Activated CD4-positive, alpha-beta memory T cell treated with anti-CD3 and anti-CD28 coated beads for 36 hours (primary cell): ENCODE data around the gene POMP. TPM values are rescaled to one million over a fixed set of nuclear protein-coding genes. Genes with fewer than 3 reads are reported as not detected.

Source experiments
- CTCF ChIA-PET: fragments of 350-600 bp; sonication (Branson Sonifier 250); formaldehyde crosslinking; loops from one replicate; lab custom pipeline; 2021; ENCODE audit warnings: antibody characterized with exemption, inconsistent platforms; lab: Charles Lee
- POLR2A ChIA-PET: fragments of 350-600 bp; sonication (Branson Sonifier 250); formaldehyde crosslinking; loops from one replicate; lab custom pipeline; 2021; ENCODE audit warnings: antibody characterized with exemption; lab: Charles Lee
- DNase-seq: peaks from one replicate; pipeline ENCODE4 v3.0.0-alpha.2; 2020
- H3K27ac Mint-ChIP-seq: one replicate; pipeline ENCODE4 v1.8.0; 2021; ENCODE audit warnings: mixed read lengths
- H3K27me3 Mint-ChIP-seq: one replicate; pipeline ENCODE4 v1.8.0; 2021; ENCODE audit warnings: mixed read lengths
- H3K36me3 Mint-ChIP-seq: one replicate; pipeline ENCODE4 v1.8.0; 2021; ENCODE audit warnings: mixed read lengths
- H3K4me1 Mint-ChIP-seq: one replicate; pipeline ENCODE4 v1.8.0; 2021; ENCODE audit warnings: low read depth, mixed read lengths
- H3K4me3 Mint-ChIP-seq: one replicate; pipeline ENCODE4 v1.8.0; 2021; ENCODE audit warnings: mild to moderate bottlenecking, mixed read lengths
- H3K9me3 Mint-ChIP-seq: one replicate; pipeline ENCODE4 v1.8.0; 2021; ENCODE audit warnings: mixed read lengths
- intact Hi-C: fragments of 100-400 bp; cut with micrococcal nuclease; formaldehyde crosslinking; loops from one replicate; pipeline ENCODE4 v1.15.1; 2023
- total RNA-seq, 2 experiments: library from RNA; stranded (reverse); gene quantifications; one replicate each; pipeline ENCODE4 v1.2.3, GENCODE V29; 2021

Gene POMP
- total RNA-seq, 2 experiments from 2014 or later, result 123 to 125 TPM

DNA sequence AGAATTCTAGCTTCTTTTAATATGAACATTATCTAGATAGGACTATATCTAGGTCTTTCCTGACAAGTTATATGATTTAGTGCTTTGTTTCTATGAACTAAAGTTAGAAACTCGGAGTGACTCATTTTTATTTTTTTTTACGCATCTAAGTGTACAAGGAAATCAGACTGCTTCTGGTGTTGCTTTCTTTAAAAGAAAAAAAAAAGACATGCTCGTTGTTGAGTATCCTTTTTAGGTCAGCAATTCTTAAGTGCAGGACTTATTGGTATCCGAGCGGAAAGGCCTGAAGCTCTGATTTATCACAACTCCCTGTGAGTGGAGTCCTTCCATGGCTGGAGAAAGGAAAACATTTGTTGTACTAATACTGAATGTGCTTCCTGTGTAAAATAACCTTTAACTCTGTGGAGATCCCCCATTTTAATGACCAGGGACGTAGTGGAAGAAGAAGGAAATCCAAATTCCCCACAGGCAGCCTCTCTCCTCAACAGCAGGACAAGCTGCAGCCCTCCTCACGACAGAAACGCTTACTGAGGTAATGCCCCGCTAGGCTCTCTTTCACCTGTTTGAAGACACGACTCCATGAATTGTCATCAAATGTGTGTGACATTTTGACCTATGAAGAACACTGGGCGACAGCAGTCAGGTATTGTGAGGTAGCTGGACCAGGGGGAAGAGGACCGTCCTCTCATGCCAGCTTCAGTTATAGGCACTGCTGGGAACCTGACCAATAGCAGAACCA lies 17.9 kb upstream of the POMP start:
- Mint-ChIP-seq H3K4me1 (peaks cover 6% of the 10 kb centered on the region), H3K27me3 (peaks cover 15% of the 10 kb centered on the region)

DNA sequence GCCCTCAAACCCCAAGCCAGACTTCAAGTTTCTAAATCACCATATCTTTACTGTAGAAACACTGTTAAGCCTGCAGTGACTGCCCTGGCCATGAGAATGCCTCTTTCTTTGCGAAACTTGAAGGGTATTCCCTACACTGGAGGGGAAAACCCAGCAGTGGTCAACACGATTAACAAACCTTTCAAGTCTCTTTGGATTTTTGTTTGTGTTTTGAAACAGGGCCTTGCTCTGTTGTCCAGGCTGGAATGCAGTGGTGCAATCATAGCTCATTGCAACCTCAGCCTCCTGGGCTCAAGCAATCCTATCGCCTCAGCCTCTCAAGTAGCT lies 17.4 kb upstream of the POMP start:
- H3K4me3 Mint-ChIP-seq, result no peak overlapping the region
- intact Hi-C loops, result no loop called here
- ChIA-PET POLR2A (no interaction called here), CTCF (interaction anchor here (1.2 kb wide), 1 partner anchor 15 kb away, joined by 3 read pairs; no protein-coding TSS in a partner anchor)
- H3K27me3 Mint-ChIP-seq, result peaks cover 13% of the 10 kb centered on the region
- no peak for DNase-seq
- no peak overlapping the region for H3K27ac Mint-ChIP-seq
- H3K4me1 Mint-ChIP-seq, result peaks cover 5% of the 10 kb centered on the region
- no peaks in the 10 kb centered on the region for H3K36me3 Mint-ChIP-seq
- H3K9me3 Mint-ChIP-seq, result no peaks in the 10 kb centered on the region

More for the DNA sequence above, 17.9 kb upstream of the POMP start:
- no peaks in the 10 kb centered on the region for H3K9me3 Mint-ChIP-seq
- DNase-seq, result no peak
- CTCF ChIA-PET, result interaction anchor here (1.1 to 1.2 kb wide), 2 partner anchors 15 to 312 kb away, joined by 3 to 4 read pairs; no protein-coding TSS in a partner anchor
- intact Hi-C loops, result no loop called here
- POLR2A ChIA-PET, result no interaction called here
- no peaks in the 10 kb centered on the region for H3K36me3 Mint-ChIP-seq
- no peak overlapping the region for H3K27ac Mint-ChIP-seq
- no peak overlapping the region for H3K4me3 Mint-ChIP-seq

DNA sequence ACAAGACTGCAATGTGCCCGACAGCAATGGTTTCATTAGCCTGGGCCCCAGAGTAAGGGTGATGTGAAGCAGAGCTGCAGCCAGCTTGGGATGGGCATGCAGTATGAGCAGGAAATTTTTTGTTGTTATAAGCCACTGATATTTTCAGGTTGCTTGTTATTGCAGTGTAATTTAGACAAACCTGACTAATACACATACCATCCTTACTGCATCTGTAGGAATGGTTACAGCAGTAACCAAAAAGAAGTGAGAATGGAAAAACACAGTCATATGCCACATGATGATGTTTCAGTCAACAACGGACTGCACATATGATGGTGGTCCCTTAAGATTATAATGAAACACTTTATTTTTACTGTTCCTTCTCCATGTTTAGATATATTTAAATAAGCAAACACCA lies 8.6 kb upstream of the POMP start:
- no peaks in the 10 kb centered on the region for H3K27me3 Mint-ChIP-seq
- H3K9me3 Mint-ChIP-seq, result no peaks in the 10 kb centered on the region
- intact Hi-C loops, result loop anchor here (10.0 kb wide), 1 partner anchor 1025 kb away; the partner anchor contains the start of genes LNX2 and POLR1D
- POLR2A ChIA-PET, result interaction anchor here (1.2 kb wide), 1 partner anchor 8 kb away, joined by 3 read pairs; the partner anchor contains the start of gene POMP
- no peak for DNase-seq
- H3K4me1 Mint-ChIP-seq, result peaks cover 21% of the 10 kb centered on the region
- no peak overlapping the region for H3K27ac Mint-ChIP-seq
- peaks cover 6% of the 10 kb centered on the region for H3K36me3 Mint-ChIP-seq
- CTCF ChIA-PET, result no interaction called here
- no peak overlapping the region for H3K4me3 Mint-ChIP-seq

DNA sequence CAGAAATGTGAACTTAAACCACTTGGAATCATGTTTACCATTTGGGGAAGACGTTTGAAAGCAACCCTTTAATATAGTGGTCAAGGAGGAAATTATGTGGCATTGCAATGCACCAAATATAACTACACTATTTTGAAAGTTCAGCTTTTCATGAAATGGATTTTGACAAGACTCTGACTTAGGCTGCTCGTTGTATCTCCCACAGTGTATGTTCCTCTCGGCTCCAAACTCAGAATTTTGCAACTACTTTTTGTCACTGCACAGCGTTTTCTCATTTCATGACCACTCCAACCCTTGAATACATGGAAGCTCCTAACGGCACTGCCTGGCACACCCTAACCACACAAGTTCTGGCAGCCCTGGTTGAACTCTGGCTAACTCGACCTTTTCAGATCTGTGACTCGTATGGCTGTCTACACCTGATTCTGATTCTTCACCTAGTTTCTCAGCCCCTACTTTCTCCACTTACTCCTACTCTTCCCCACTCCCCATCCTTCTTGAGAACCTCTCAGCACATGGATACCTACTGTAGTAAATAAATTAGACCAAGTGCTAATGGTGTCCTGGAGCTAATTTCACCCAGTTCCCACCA lies 7.0 kb upstream of the POMP start:
- H3K27me3 Mint-ChIP-seq, result no peaks in the 10 kb centered on the region
- ChIA-PET POLR2A (no interaction called here), CTCF (no interaction called here)
- no peak for DNase-seq
- intact Hi-C loops, result loop anchor here (10.0 kb wide), 1 partner anchor 1027 kb away; the partner anchor contains the start of genes LNX2 and POLR1D
- H3K9me3 Mint-ChIP-seq, result no peaks in the 10 kb centered on the region
- peaks cover 28% of the 10 kb centered on the region for H3K4me1 Mint-ChIP-seq
- no peak overlapping the region for H3K27ac Mint-ChIP-seq
- no peak overlapping the region for H3K4me3 Mint-ChIP-seq
- H3K36me3 Mint-ChIP-seq, result peaks cover 6% of the 10 kb centered on the region

DNA sequence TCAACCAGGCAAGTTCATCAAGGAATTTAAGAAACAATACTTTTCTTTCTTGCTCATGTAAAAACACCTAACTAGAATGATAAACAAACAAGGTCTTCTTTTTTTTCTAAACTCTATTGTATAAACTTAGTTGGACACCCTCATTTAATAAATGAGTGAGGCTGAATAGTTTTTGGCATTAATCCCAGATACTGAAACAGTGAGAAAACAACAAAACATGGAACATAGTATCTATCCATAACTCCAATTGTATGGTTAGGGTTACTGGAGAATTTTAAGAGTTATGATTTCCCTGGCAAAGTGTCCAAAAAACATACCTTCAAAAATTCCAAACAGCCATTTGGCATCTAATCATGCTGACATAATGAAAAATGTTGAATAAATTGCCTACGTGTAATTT lies 5.8 kb upstream of the POMP start:
- H3K27me3 Mint-ChIP-seq, result no peaks in the 10 kb centered on the region
- ChIA-PET POLR2A (no interaction called here), CTCF (no interaction called here)
- peaks cover 32% of the 10 kb centered on the region for H3K4me1 Mint-ChIP-seq
- H3K4me3 Mint-ChIP-seq, result no peak overlapping the region
- H3K27ac Mint-ChIP-seq, result no peak overlapping the region
- H3K36me3 Mint-ChIP-seq, result peaks cover 10% of the 10 kb centered on the region
- no peak for DNase-seq
- intact Hi-C loops, result loop anchor here (10.0 kb wide), 1 partner anchor 1028 kb away; the partner anchor contains the start of genes LNX2 and POLR1D
- H3K9me3 Mint-ChIP-seq, result no peaks in the 10 kb centered on the region

DNA sequence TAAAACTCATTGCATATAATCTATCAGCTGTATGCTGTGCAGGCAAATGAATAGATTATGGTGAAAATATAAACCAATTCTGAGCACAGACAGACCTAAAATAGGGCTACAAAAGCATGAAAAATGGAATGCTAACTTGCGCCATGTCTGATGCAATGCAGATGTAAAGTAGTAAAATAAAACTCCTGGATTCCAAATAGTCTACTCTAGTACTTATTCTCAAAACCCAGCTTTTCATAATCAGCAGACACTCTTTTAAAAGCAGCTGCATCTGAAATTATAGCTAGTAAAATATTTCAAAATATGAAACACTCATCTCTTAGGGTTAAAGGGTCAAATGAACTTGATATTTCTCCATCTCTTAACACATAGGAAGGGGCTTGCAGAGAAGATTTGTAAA lies 4.7 kb upstream of the POMP start:
- Mint-ChIP-seq H3K27ac (no peak overlapping the region), H3K4me3 (no peak overlapping the region), H3K9me3 (no peaks in the 10 kb centered on the region), H3K4me1 (peaks cover 31% of the 10 kb centered on the region), H3K27me3 (no peaks in the 10 kb centered on the region), H3K36me3 (peaks cover 10% of the 10 kb centered on the region)
- intact Hi-C loops, result loop anchor here (10.0 kb wide), 1 partner anchor 1029 kb away; the partner anchor contains the start of genes LNX2 and POLR1D
- no peak for DNase-seq
- POLR2A ChIA-PET, result no interaction called here
- CTCF ChIA-PET, result interaction anchor here (1.1 kb wide), 1 partner anchor 18 kb away, joined by 3 read pairs; no protein-coding TSS in a partner anchor

DNA sequence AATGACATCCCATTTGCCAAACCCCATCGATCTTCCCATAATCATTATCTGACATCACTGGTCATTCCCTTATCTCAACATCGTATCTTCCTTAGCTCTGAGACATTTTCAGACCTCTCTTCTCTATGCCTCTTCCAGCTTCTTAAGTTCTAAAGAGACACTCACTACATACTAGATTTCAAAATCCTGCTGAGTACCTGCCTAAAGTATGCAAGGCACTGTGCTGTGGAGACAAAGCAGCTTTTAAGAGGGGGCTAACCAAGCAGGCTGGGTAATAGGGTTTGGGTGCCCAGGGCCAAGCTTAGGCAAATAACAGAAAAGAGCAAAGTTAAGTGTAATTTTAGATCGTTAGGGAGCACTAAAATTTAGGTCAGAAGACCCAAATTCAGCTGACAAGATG lies 3.4 kb upstream of the POMP start:
- no peaks in the 10 kb centered on the region for H3K27me3 Mint-ChIP-seq
- no peak overlapping the region for H3K4me3 Mint-ChIP-seq
- H3K9me3 Mint-ChIP-seq, result no peaks in the 10 kb centered on the region
- ChIA-PET POLR2A (no interaction called here), CTCF (interaction anchor here (0.6 to 1.0 kb wide), 2 partner anchors 14 to 141 kb away, joined by 3 read pairs; no protein-coding TSS in a partner anchor)
- intact Hi-C loops, result loop anchor here (5.0 to 10.0 kb wide), 2 partner anchors 472 to 1031 kb away; partner anchors contain the start of genes LNX2 and POLR1D
- peaks cover 35% of the 10 kb centered on the region for H3K4me1 Mint-ChIP-seq
- H3K27ac Mint-ChIP-seq, result no peak overlapping the region
- DNase-seq, result no peak
- peaks cover 10% of the 10 kb centered on the region for H3K36me3 Mint-ChIP-seq

GRCh38 chr13:28657784-28658538 lies 969 bp upstream of the POMP start:
- Mint-ChIP-seq H3K36me3 (peaks cover 24% of the 10 kb centered on the region), H3K27ac (peak overlapping the region; percentile 98), H3K4me3 (peak overlapping the region; percentile 94), H3K4me1 (peaks cover 49% of the 10 kb centered on the region), H3K27me3 (no peaks in the 10 kb centered on the region), H3K9me3 (no peaks in the 10 kb centered on the region)
- CTCF ChIA-PET, result interaction anchor here (1.0 to 2.3 kb wide), 2 partner anchors 241 to 334 kb away, joined by 3 to 9 read pairs; no protein-coding TSS in a partner anchor
- POLR2A ChIA-PET, result interaction anchor here (1.0 to 1.9 kb wide), 7 partner anchors 8 to 1527 kb away, joined by 3 to 6 read pairs (median 3); partner anchors contain the start of genes MTIF3 and SLC46A3
- intact Hi-C loops, result loop anchor here (2.0 to 10.0 kb wide), 5 partner anchors 51 to 1033 kb away; partner anchors contain the start of genes LNX2, PAN3 and POLR1D
- DNase-seq, result no peak

DNA sequence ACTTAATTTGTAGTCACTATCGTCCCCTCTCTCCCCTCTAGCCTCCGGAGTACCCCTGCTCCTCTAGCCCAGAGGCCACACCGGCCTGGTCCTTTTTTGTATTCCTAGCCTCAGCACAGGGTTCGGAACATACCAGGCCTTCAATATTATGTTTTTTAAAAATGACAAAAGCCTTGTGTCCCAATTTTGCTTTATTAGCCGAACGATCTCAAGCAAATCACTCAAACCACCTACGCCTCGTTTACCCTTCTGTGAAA lies 463 bp upstream of the POMP start:
- H3K4me1 Mint-ChIP-seq, result peaks cover 49% of the 10 kb centered on the region
- POLR2A ChIA-PET, result interaction anchor here (1.0 to 1.9 kb wide), 7 partner anchors 9 to 1528 kb away, joined by 3 to 6 read pairs (median 3); partner anchors contain the start of genes MTIF3 and SLC46A3

DNA sequence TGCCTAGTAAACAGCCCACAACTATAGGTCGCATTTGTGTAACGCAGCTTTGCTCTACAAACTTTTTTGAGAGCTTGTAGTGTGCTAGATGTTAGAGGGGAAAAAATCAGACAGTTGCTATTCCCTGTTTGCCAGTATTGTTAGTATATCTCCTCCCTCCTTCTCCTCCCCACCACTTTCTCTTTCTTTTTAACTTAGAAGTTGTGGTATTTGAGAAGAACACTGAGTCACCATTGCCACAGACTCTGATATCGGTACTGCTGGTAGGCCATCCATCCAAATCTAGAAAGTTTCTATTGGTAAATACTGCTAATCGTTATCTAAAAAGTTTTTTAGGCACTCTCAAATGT lies 666 bp downstream of the POMP start:
- DNase-seq, result peak; percentile 22
- intact Hi-C loops, result loop anchor here (1.0 to 10.0 kb wide), 9 partner anchors 23 to 1035 kb away; partner anchors contain the start of genes LNX2, PAN3 and POLR1D
- H3K9me3 Mint-ChIP-seq, result no peaks in the 10 kb centered on the region
- H3K4me3 Mint-ChIP-seq, result peak overlapping the region; percentile 94
- H3K4me1 Mint-ChIP-seq, result peaks cover 52% of the 10 kb centered on the region
- ChIA-PET POLR2A (interaction anchor here (0.6 to 1.9 kb wide), 8 partner anchors 48 to 1529 kb away, joined by 3 to 6 read pairs (median 4); partner anchors contain the start of gene MTIF3), CTCF (interaction anchor here (0.6 to 2.3 kb wide), 5 partner anchors 89 to 336 kb away, joined by 3 to 9 read pairs (median 3); no protein-coding TSS in a partner anchor)
- H3K36me3 Mint-ChIP-seq, result peaks cover 28% of the 10 kb centered on the region
- peak overlapping the region; percentile 98 for H3K27ac Mint-ChIP-seq
- no peaks in the 10 kb centered on the region for H3K27me3 Mint-ChIP-seq

More for the DNA sequence above, 463 bp upstream of the POMP start:
- peak overlapping the region; percentile 94 for H3K4me3 Mint-ChIP-seq
- H3K27ac Mint-ChIP-seq, result peak overlapping the region; percentile 98
- DNase-seq, result no peak
- peaks cover 24% of the 10 kb centered on the region for H3K36me3 Mint-ChIP-seq
- no peaks in the 10 kb centered on the region for H3K9me3 Mint-ChIP-seq
- H3K27me3 Mint-ChIP-seq, result no peaks in the 10 kb centered on the region
- CTCF ChIA-PET, result interaction anchor here (1.0 to 2.3 kb wide), 2 partner anchors 242 to 335 kb away, joined by 3 to 9 read pairs; no protein-coding TSS in a partner anchor
- intact Hi-C loops, result loop anchor here (2.0 to 10.0 kb wide), 5 partner anchors 50 to 1034 kb away; partner anchors contain the start of genes LNX2, PAN3 and POLR1D

DNA sequence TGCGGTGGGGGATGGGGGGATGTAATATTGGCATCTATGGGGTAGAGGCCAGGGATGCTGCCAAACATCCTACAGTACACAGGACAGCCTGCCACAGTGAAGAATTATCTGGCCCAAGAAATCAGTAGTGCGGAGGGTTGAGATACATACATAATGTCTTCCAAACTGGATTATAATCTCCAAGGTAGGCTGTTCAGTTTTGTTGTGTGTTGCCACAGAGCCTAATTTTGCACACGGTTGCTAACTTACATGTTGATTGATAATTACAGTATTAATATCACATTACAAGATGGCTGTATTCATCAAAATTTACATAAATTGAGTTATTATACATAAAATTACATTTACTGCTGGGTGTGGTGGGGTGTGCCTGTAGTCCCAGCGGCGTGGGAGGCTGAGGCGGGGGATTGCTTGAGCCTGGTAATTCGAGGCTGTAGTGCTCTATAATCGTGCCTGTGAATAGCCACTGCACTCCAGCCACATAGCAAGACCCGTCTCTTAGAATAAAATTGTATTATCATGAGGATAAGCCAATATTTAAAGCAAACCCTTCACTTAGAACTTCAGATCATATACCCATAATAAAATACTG lies 8.1 kb downstream of the POMP start:
- intact Hi-C loops, result no loop called here
- Mint-ChIP-seq H3K27me3 (no peaks in the 10 kb centered on the region), H3K9me3 (no peaks in the 10 kb centered on the region), H3K36me3 (peaks cover 77% of the 10 kb centered on the region), H3K4me3 (no peak overlapping the region), H3K4me1 (peaks cover 25% of the 10 kb centered on the region), H3K27ac (no peak overlapping the region)
- DNase-seq, result no peak
- CTCF ChIA-PET, result interaction anchor here (0.7 kb wide), 1 partner anchor 207 kb away, joined by 3 read pairs; no protein-coding TSS in a partner anchor
- POLR2A ChIA-PET, result no interaction called here
